GM19467 (cell line): ENCODE results near the gene SLC1A4.
"Not testable (repeated sequence)": the region's sequence is repeated elsewhere in the genome, so short reads cannot be mapped to it uniquely, and the experiment has no call there.

Experiments
- ATAC-seq: cut with Tn5 transposase; IDR thresholded peaks from one replicate; pipeline ENCODE4 v1.9.1; 2021; ENCODE audit warnings: mild to moderate bottlenecking, moderate library complexity; ENCODE audit not compliant: unreplicated experiment

SLC1A4 gene

DNA sequence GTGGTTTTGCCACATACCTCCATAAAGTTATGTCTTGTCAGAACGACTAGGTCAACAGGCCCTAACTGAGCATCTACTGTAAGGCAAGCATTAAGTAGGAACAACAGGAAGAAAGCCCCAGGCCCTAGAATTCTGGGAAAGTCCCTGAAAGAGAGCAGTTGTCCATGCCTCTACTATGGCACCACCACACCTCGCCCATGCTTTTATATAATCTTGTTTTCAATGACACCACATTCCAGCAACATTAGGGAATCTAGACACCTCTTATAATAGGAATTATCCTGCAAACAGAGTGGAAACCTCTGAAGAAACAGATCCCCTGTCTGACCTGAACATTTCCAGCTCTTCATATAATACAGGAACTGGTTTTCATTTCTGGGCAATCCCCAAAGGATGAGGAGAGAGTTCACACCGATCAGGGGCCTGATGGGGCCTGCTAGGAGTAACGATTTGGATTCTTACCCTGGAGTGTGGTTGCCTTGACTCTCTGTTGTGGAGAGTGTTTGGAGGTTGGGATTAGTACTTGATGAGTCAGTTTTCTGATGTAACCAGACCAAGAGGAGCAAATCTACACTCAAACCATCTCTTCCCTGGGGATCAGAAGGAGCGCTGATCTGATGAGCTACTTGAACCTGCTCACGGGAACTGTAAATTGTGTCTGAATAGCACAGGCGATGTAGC lies 35.1 kb downstream of the SLC1A4 start:
- ATAC-seq, result no peak

DNA sequence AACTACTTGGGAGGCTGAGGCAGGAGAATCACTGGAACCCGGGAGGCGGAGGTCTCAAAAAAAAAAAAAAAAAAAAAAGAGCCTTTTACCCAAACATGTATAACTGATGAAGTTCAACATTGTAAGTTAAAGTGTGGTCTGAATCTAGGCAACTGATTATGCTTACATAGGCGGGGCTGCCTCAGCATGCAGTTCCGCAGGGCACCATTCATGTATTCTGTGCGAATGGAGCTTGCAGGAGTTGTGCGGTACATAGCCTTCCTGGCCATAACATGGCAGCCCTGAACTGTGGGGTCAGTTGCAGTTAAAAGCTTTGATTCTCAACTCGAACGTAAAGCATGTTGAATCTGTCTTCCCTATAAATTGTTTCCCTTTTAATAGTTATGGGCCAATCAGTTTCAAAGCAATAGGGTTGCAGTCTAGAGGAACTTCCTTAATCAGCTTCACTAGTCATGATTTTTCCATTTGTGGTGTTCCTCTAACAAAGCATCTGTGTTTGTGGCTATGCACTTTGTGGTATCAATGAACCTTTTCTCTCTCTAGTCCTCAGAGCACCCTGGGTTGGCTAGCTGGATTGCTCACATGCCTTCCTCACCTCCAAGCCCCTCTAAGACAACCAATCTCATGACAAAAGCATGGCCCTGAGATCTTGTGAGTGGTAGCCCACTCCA lies 36.4 kb downstream of the SLC1A4 start:
- no peak for ATAC-seq

DNA sequence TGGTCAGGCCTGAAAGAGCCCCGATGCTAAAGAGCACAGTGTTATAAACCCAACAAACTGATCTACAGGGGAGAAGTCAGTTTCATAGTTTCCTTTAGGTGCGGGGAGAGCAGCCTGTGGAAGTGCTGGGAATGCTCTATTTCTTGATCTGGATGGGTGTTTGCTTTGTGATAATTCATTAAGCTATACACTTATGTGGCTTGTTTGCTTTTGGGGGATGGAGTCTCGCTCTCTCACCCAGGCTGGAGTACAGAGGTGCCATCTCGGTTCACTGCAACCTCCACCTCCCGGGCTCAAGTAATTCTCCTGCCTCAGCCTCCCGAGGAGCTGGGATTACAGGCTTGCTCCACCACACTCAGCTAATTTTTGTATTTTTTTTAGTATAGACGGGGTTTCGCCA lies 37.0 kb downstream of the SLC1A4 start:
- ATAC-seq, result no peak

DNA sequence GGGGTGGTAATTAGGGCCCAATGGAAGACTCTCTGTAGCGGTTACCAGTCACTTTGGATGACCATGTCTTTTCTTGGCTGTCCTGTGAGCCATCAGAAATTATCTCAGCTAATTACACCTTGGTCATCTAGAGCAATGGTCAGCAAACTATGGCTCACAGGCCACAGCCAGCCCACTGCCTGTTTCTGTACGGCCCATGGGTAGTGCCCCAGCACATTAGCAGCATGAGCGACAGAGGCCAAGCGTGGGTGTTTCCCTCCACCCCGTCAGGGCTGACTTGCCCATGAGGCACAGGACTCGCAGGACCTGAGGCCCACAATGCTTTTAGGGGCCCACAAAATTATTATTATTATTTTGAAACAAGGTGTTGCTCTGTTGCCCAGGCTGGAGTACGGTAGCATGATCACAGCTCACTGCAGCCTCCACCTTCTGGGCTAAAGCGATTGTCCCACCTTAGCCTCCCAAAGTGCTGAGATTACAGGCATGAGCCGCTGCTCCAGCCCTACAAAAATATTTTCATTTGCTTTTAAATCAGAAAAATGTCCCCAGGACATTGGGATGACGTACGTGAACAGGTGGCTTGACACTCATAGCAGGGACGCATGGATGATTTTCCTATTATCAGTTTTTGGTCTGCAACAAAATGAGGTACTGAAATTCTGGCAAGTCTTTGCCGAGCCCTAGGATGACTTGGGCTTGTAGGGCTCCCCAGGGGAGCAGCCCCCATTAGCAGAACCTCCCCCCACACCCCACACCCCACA lies 37.7 kb downstream of the SLC1A4 start:
- ATAC-seq, result no peak

DNA sequence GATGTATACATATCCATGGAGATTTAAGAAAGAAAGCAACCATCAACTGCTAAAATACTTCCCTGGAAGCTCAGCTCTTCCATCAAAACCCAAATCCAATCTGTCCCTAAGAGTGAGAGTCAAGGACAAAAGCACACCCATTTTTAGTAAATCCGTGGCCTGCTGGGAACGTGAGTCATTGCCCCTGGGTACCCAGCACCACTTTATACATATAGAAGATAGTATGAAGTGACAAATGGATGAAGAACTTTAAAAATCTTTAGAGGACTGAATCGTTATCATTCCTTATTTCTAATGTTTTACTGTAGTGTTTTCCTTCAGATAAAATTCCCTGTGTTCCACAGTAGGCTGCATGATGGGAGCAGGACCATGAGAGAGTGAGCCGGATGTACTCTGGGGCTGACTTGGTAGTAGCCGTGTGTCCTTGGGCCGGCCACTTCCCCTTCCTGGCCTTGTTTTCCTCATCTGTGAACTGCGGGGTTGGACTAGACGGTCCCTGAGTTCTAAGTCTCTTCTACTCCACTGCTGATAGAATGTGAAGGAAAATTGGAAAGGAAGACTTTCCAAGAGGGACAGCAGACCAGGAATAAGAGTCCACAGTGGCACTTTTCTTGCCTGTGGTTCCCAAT lies 38.5 kb downstream of the SLC1A4 start:
- ATAC-seq, result no peak

DNA sequence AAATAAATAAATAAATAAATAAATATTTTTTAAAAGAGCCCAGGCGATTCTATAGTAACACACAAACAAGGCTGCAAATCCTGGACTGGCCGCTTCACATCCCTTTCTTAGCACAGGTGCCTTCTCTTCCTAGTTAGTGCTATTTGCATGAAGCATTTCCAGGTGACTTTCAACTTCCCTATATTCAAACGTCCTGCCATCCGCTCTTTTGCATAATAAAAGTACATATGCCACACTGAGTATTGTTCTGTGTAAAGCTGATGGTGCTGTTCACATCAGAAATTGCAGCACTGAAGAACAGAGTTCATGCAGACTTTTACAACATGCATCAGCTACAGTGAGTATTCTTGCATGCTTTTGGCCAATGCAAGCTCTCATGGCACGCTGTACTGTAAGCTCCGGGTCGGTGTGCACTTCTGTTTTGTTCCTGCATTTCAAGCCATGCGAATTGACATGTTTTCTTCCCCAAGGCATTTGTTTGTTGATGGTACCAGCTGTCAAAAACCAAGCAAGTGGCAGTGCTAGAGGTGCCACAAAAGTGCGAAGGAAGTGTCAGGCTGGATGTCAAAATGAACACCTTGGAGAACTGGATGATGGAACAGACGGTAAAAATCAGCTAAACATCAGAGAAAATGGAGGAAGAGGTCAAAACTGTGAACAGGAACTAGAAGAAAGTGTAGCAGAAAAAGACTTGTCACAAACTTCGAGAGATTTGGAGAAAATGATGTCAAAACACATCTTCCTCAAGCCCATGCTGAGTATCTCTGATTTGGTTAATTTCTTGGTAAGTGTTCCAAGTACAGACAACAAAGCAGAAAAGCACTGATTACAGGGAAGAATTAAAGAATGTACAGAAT lies 41.5 kb downstream of the SLC1A4 start:
- ATAC-seq, result no peak

DNA sequence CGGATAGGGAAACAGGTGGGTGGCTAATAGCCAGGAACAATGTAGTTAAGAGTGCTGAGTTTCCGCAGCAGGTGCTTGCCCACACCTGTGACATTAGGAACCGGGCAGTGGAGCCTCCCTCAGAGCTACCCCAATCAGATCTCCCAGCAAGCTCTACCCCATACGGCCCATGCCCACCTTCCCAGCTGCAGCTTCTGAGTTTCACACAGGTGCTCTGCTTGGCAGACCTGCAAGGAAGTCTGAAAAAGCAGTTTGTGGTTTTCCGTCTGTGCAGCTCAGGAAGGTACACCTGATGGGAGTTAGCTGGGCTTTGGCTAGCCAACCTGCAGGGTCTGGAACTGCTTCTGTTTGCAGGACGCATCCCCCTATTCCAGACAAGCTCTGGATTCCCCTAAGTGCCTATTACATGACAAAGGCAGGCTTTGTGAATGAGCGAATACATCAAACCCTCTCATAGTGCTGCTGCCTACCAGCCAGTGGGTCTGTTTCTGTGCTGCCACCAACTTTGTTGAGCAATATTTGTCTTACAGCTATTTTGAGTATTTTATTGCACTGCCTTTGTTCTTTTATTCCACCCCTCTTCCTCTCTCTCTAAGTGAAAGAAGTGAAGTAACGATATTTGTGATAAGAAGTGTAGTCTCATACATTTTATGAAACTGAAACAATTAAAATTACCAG lies 42.3 kb downstream of the SLC1A4 start:
- no peak for ATAC-seq

DNA sequence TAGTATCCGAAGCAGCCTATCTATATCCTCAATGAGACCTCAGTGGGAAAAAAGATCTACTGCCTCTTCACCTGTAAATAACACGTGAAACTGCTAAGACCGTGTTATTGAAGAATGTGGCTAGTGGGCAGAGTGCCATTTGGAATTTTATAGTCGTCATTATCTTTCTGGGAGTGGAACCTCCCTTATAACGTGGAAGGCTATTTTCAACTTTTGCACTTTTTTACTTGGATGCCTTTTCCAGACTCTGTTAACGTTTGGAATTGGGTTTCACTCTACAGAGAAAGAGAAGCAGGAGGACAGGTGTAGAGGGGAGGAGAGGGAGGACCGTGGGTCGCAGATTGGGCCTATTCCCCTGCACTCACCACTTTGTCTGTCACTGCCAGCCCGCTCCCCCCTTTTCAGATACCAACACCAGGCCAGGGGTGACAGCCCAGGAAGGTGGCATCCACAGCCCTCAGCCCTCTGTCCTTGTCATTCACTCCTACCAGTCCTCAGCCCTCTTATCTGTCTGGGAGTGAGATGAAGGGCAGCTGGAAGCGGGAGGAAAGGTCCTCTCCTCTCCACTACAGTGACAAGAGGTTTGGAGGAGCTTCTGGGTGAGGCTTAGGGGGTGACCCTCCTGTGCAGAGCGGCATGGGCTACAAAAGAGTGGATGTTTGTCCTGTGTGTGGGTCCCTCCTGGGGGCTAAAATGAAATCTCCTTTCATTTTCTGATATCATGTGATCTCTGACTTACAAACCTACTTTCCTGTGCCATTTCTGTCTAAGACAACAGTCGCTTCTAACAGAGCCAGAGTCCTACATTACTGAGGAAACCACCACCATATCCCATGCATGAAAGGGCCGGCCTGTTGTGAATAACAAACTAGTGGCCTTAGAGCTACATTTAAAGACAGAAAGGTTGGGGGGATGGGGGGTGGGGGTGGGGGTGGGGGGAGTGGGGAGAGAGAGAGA lies 43.1 kb downstream of the SLC1A4 start:
- no peak for ATAC-seq

DNA sequence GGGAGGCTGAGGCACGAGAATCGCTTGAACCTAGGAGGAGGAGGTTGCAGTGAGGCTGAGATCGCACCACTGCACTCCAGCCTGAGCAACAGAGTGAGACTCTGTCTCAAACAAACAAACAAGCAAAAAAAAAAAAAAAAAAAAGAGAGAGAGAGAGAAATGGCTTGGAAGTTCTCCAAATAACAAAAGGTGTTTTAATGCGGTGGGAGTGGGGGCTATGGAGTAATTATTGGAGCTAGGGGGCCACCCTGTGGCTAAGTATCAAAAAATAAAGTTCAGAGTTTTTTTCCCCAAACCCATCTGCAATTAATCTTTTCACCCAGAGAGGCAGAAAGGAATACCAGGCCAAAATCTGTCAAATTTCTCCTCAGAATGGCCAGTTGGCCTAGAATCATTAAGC lies 44.0 kb downstream of the SLC1A4 start:
- ATAC-seq, result no peak

DNA sequence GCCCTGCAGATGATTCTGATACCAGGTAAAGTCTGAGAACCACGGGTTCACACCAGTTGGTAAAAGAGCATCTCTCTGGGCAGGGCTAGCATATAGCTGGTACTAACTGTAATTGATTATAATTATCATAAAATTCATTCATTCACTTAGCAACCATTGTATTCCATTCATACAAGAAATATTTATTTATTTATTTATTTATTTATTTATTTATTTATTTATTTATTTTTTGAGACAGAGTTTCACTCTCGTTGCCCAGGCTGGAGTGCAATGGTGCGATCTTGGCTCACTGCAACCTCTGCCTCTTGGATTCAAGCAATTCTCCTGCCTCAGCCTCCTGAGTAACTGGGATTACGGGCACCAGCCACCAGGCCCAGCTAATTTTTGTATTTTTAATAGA lies 44.5 kb downstream of the SLC1A4 start:
- ATAC-seq, result not testable (repeated sequence)

DNA sequence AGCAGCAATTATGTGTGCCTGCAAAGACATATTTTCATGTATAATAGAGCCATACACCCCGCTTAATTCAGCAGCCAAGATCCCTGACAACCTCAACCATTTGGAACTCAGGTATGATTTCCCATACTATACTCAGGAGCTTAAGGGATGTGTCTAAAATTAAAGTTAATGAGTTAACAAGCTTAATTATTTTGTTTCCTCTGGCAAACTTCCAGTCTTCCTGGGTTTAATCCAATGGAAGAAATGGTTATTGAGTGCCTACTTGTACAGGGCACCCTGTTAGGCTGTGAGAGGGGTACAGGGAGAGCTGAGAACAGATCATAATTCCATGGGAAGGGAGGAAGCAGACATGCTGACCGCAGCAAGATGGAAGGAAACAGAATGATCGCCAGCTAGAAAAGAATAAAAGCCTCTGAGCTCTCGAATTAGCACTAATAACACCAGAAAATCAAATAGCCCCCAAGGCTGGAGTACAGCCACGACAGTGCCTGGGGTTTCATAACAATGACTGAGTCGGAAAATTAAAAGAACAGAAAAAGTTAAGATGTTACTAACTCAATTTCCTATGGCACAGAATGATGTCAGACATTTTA lies 46.2 kb downstream of the SLC1A4 start:
- ATAC-seq, result no peak

DNA sequence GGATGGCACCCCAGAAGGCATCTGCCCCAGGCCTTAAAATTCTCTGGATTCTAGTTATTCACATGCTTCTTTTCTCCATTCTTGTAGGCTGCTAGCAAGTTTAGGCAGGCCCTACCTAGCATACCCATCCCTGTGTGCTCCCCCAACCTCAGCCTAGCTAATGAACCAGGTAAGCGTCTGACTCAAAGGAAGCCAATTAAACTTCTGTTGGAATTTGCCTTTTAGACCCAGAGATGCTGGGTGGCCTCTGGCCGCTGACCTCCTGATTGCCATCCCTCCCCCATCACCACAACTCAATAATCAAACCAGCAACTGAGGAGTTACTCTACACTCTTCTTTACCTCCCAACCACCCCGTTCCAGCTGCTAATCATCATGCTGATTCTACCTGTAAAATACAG lies 48.0 kb downstream of the SLC1A4 start:
- no peak for ATAC-seq

DNA sequence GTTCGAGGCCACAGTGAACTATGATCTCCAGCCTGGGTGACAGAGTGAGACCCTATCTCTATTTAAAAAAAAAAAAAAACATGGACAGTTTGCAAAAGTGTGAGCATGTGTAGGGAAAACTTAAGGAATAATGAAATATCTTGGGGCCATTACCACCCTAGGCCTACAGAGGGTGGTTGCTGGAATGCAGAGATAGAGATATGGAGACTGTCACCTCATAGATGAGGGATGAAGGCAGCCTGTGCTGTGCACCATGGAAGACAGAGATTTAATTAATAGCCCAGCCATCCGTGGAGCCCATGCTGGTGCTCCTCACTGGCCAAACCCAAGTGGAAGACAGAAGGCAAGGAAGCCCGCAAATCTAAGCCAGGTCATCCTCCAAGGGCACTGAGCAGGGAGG lies 50.4 kb downstream of the SLC1A4 start:
- no peak for ATAC-seq

DNA sequence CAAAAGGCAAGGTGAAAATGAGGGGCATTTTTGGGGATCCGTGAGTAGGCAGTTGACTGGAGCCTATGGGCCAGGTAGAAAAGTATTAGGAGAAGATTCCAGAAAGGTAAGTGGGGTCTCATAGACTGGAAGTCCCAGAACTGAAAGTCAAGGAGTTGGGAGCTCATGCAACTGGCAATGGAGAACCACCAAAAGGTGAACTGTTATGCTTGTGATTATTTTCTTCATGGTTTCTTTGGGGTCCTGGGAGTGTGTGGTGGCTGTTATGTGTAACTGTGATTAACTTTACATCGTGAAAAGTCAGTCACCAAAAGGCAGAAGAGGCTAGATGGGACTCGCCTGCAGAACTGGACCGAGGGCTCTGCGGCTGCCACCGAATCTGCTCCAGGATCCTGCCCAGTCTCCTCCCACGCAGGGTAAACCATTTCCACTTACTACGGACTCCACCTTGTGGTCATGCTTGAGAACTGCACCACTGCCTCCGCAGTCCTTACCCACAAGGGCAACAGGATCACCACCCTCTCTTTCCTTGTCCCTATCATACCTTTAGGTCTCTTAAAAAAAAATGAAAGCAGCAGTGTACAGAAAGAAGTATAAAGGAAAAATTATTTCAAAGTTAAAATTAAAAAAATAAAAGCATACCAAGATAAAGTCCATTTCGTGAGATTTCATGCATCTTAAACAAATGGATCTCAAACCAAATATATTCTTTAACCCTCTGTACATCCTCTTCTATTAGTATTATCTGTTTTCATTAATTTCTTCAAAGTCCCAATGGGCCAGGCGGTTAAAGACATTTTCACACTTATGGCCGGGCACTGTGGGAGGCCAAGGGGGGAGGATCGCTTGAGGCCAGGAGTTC lies 51.4 kb downstream of the SLC1A4 start:
- peak; percentile 67 for ATAC-seq

DNA sequence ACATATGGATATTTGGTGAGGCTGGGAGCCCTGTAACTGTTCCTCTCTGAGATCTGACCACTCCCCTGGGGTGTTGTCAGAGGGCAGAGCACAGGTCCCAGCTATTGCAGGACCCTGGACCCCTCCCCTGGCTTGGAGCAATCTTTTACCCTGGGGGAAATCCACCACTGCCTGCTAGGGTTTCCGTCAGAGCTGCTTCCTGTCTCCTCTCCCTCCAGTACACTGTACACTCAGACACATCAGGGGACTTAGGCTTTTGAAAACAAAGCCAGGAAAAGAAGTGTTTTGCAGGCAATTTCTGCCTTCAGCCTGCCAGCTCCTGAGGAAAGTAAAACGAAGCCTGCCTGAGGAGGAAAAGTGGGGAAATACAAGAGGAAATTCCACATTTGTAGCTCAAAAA lies 53.8 kb downstream of the SLC1A4 start:
- ATAC-seq, result no peak

DNA sequence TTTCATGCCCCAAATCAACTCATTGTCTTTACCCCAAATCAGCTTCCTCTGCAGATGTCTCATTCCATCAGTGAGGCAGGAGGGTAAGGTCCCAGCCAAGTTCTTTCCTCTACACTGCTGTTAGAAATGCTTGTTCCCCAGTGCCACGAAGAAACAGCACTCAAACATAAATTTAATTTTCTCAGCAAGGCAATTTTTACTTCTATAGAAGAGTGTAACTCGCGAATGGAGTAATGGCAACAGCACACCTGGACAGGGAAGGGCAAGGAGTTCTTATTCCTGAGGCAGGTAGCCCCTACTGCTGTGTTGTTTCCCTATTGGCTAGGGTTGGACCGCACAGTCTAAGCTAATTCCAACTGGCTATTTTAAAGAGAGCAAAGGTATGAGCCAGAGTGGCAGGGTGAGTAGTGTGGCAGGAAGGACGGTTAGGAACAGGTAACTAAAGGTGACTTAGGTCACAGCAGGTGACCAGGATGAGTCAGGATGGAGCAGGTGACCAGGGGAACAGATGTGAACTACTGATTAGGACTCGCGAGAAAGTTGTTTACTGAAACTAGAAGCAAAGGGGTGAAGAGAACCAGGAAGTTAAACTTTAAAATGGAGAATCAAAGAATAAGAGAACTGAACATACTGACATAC lies 55.0 kb downstream of the SLC1A4 start:
- no peak for ATAC-seq

DNA sequence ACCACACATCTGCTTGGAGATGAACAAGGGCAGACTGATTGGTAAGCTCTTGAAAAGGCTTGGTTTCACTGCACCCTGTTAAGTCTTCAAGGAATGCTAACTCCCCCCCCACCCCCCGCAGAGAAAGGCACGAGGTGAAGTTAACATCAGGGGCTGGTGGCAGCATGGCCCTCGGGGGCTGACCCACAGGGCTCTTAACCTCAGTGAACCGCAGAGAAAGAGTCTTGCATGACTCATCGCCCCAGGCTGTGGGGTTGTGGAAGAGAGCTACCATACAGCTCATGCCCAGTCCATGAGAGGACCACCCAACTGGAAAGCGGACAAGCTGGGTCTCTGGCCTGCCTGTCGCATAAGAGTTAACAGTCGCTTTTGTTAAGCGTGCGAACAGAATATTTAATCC lies 56.5 kb downstream of the SLC1A4 start:
- no peak for ATAC-seq
